Hypothalamus (tissue), 51 donors: Measurements from ENCODE around the gene RBM25.

ENCODE experiments used
- DNase-seq, 51 donors: peaks; one replicate each; lab custom pipeline; 2025; lab: John Stamatoyannopoulos, UW

Gene RBM25

DNA sequence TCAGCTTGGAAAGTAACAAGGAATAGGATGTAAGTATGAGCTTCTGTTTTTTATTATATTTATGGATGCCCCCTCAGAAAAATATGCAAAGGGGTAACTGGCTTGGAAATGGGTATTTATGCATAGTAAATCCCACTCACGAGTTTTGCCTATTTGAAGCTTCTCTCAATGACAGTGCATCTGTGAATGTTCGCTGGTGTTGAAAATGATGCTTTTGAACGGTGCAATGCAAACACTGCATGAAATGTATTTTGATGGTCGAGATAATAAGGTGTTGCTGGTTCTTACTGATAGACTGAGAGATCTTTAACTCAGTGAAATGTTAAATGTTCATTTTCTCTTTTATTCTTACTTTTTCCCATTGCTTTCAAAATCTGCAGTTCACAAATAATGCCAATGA is 42.0 kb downstream of the RBM25 start:
- no peak for DNase-seq

DNA sequence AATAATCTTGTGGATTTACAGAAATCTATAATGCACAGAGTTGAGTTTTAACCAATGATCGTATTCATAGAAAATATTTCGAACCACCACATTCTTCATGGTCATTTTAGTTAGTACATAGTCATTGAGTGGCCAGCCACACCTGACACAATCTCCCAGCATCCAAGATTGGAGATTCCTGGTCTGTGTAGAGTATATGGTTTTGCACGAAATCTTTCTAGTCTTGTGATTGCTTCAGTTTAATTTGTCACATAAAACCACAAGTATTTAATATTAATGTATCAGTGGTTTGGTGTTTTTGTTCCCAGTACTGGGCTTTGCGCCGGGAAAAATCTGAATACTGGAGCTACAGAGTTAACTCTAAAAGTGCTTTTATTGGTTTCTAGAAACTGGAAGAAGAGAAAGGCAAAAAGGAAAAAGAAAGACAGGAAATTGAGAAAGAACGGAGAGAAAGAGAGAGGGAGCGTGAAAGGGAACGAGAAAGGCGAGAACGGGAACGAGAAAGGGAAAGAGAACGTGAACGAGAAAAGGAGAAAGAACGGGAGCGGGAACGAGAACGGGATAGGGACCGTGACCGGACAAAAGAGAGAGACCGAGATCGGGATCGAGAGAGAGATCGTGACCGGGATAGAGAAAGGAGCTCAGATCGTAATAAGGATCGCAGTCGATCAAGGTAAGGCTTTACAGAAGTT is 44.6 kb downstream of the RBM25 start:
- DNase-seq = no peak

DNA sequence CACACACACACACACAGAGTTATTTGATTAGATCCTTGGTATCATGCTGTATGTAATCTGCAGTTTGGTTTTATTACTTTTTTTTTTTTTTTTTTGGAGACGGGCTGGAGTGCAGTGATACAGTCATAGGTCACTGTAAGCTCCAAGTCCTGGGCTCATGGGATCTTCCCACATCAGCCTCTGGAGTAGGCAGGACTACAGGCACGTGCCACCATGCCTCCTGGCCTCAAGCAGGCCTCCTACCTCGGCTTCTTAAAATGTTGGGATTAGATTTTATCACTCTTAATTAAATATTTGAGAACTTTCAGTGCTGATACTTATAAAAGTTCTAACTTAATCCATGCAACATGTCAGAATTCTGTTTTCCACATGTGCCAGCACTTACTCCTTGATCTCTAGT is 46.7 kb downstream of the RBM25 start:
- no peak for DNase-seq

DNA sequence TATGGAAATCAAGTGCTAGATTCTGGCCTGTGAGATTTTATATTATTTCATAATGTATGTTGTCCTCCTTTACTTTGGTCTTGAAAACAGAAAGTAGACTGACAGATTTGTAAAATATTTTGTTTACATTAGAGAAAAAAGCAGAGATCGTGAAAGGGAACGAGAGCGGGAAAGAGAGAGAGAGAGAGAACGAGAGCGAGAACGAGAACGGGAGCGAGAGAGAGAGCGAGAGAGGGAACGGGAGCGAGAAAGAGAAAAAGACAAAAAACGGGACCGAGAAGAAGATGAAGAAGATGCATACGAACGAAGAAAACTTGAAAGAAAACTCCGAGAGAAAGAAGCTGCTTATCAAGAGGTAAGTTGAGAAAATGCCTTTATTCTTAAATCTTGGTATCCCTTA is 47.4 kb downstream of the RBM25 start:
- DNase-seq = no peak

DNA sequence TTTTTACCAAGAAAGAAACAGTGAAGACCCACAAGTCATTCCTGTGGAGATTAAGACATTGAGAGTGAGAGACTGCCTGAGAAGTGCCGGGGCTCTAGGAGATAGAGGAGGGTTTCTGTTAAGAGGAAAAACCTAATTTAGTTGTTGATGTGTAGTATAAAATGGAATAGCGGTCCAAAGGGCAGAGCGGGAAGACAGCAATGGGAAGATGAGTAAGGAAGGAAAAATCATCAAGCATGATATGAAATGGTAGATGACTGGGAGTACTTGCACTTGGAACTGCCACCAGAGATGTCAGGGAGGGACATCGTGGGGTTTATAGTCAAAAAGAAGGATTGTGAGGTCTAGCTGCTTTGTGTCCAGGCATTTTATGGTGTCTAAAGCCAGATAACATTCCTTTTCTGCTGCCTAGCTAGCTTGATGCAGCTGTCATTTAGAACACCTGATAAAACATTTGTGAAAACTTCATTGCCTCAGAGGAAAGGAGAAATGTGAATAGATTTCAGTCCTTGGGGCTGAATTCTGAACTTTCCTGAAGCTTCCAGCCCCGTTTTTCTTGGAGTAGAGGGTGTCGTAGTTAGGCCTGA is 57.8 kb downstream of the RBM25 start:
- DNase-seq = no peak

DNA sequence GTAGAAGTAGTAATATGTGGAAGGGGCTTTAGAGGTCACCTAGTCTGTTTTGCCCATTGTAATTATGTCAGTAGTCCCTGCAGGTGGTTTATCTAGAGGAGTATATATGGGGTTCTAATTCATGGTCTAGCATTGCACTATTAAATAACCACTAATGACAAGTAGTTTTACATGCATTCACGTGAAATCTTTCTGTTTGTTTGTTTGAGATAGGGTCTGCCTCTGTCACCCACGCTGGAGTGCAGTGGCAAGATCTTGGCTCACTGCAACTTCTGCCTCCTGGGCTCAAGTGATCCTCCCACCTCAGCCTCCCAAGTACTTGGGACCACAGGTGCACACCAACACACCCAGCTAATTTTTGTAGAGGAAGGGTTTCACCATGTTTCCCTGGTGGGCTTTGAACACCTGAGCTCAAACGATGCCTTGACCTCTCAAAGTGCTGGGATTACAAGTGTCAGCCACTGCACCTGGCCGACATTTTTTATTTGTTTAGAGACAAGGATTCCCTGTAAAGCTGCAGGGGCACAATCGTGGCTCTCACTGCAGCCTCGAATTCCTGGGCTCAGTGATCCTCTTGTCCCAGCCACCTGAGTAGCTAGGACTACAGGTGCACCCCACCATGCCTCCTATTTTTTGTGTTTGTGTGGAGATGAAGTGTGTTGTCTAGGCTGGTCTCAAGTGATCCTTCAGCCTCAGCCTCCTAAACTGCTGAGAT is 66.0 kb downstream of the RBM25 start:
- DNase-seq = no peak

DNA sequence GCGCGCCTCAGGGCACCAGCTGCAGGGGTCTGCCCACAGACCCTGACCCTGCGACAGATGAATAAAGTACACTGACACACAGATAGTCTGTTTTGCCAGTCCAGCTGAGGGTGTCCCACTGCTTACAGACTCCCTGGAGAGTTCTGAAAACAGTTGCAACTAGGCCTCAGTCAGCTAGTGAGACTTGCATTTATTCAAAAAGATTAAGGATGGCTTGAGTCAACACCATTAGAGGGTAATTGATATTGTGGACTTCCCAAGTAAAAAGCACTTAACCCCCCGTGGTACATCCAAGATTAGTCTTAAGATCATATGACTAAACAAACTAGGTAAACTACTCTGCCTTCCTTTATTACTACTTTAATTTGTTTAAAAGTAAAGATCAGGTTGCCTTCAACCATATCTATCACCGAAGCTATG is 66.8 kb downstream of the RBM25 start:
- DNase-seq = no peak

DNA sequence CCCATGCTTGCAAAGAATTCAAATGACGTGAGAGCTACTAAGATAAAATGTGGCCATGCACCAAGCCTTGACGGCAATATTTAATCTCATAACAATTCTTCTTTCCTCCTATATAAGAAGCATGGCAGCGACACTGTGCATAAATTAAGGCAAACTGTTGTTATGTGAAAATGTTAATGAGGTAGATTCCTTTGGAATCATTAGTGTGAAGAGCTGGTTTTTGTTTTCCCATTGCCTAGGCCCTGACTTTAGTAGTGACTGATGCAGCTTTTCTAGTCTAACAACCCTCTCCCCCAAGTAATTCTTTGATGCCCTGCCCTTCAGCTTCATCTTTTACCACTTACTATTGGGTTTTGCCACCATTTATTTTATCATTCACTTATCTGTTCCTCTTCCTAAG is 67.4 kb downstream of the RBM25 start:
- no peak for DNase-seq

DNA sequence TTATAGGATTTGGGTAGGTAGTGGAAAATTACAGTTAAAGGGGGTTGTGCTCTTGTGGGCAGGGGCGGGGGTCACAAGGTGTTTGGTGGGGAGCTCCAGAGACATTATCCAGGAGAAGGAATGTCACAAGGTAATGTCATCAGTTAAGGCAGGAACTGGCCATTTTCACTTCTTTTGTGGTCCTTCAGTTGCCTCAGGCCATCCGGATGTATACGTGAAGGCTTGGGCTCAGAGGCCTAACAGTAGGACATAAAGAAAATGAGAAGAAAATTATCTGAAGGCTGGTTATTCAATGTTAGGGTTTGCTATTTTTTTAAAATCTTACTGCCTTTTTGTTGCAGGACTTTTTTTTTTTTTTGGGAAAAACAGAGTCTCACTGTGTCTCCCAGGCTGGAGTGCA is 75.5 kb downstream of the RBM25 start:
- DNase-seq = no peak

DNA sequence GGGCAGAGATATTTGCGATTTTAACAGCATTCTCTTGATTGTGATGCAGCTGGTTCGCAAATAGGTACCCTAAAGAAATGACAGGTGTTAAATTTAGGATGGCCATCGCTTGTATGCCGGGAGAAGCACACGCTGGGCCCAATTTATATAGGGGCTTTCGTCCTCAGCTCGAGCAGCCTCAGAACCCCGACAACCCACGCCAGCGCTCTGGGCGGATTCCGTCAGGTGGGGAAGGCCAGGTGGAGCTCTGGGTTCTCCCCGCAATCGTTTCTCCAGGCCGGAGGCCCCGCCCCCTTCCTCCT is 77.7 kb downstream of the RBM25 start:
- DNase-seq = no peak

DNA sequence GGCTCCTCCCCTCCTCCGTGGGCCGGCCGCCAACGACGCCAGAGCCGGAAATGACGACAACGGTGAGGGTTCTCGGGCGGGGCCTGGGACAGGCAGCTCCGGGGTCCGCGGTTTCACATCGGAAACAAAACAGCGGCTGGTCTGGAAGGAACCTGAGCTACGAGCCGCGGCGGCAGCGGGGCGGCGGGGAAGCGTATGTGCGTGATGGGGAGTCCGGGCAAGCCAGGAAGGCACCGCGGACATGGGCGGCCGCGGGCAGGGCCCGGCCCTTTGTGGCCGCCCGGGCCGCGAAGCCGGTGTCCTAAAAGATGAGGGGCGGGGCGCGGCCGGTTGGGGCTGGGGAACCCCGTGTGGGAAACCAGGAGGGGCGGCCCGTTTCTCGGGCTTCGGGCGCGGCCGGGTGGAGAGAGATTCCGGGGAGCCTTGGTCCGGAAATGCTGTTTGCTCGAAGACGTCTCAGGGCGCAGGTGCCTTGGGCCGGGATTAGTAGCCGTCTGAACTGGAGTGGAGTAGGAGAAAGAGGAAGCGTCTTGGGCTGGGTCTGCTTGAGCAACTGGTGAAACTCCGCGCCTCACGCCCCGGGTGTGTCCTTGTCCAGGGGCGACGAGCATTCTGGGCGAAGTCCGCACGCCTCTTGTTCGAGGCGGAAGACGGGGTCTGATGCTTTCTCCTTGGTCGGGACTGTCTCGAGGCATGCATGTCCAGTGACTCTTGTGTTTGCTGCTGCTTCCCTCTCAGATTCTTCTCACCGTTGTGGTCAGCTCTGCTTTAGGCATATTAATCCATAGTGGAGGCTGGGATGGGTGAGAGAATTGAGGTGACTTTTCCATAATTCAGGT is 78.3 kb downstream of the RBM25 start, which contains the start of gene PSEN1:
PSEN1 (plus strand) TSS at position 121 of the 839 bp plus-strand sequence. CDS start 11,513 bp downstream, outside the sequence.
- DNase-seq = peak; percentile 72 to 99 (median 96)

DNA sequence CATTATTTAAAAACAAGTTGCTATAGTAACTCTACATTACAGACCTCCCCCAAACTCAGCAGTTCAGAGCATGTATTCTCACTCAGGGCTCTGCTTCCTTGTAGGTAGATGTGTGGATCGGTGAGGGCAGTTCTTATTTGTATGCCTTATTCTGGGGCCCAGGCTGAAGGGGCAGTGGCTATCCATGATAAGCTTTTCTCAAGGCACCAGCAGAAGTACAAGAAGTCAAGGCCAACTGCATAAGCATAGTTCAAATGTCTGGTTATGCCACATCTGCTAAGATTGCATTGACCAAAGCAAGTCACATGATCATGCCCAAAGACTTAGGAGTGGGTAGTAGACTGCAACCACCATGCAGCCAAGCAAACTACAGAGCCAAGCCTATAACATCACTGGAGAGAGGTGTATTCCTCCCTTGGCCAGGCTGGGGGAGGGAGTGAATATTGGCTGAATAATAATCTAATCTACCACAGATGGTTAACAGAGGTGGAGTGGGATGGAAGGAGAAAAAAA is 82.5 kb downstream of the RBM25 start:
- no peak for DNase-seq

DNA sequence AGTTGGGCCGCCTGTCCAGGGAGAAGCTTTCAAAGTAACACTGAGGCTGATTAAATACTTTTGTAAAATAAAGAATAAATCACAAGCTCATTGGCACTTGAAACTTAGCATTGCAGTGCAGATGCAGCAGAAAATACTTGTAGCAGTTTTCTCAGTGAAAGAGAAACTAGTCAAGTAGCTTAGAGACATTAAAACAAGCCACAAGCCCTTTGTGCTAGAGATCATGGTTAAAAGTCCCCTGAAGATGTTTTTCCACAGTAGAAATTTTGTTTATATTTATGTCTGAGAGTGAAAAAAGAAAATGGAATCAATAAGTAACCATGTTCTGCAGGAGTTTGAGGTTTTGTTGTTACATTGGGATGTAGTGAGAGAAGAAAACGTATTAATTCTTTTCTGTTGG is 83.9 kb downstream of the RBM25 start:
- DNase-seq = no peak

DNA sequence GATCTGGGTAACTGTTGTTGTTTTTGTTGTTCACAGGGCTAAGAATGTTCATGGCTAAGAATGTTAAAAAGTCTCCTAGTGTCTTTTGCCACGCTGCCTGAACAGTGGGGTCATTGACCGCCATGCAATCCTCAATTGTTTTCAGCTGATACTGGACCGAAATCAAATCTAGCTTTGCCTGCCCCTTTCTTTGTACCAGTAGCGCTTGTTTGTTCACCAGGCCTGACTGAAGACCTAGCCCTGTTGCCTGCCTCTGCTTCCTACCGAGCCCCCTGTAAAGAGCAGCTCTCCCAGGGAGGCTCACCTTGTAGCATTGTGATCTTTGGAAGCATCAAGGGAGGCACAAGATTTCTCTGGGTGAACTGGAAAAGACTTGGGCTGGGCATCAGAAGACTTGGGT is 84.7 kb downstream of the RBM25 start:
- peak in 43 of 51 donors; percentile 4 to 87 (median 42) for DNase-seq

DNA sequence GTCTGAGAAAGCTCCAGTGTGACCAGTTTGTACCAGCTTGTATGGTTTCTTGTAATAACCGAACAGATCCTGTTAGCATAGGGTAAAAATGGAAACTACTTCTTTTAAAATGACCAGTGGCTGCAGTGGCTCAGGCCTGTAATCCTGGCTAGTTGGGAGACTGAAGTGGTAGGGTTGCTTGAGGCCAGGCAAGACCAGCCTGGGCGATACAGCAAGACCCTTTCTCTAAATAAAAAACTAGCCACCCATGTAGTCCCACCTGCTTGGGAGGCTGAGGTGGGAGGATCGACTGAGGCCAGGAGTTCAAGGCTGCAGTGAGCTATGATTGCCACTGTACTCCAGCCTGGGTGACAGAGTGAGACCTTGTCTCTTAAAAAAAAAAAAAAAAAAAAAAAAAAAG is 85.3 kb downstream of the RBM25 start:
- DNase-seq = no peak

DNA sequence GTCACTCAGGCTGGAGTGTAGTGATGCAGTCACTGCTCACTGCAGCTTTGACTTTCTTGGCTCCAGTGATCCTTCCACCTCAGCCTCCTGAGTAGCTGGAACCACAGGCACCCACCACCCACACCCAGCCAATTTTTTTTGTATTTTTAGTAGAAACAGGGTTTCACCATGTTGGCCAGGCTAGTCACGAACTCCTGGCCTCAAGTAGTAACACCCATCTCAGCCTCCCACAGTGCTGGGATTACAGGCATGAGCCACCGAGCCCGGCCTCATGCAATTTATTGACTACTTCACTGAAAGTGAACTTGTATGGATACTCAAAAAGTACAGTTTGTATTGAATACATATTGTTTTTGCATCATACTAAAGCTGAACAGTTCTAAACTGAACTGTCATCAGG is 87.0 kb downstream of the RBM25 start:
- no peak for DNase-seq

DNA sequence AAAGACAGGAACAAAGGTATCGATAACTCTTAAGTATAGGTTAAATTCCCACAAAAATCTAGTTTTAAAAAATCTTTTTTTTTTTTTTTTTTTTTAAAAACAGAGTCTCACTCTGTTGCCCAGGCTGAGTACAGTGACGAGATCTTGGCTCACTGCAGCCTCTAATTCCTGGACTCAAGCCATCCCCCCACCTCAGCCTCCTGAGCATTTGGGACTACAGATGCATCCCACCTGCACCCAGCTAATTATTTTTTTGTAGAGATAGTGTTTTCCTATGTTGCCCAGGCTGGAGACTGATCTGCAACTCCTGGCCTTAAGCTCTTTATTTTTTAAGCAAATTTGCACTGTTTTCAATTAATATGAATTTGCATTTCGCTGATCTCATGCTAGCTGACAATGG is 87.8 kb downstream of the RBM25 start:
- DNase-seq = no peak

DNA sequence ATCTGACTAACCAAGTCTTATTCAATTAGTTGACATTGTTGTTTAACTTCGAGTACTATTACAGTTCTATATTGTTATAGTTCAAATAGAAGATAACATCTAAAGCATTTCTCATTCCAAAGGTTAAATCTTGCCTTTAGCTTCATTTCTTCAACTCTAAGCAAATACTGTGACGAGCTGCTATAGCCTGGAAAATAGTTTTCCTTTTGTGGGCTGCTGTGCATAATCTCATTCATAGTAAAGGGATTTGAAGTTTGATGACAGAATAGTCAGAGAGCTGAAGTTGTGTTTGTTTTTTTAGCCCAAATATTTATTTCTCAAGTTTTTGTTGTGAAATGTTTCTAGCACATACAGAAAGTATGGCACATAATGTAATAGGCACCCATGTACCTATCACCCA is 91.4 kb downstream of the RBM25 start:
- DNase-seq = no peak

DNA sequence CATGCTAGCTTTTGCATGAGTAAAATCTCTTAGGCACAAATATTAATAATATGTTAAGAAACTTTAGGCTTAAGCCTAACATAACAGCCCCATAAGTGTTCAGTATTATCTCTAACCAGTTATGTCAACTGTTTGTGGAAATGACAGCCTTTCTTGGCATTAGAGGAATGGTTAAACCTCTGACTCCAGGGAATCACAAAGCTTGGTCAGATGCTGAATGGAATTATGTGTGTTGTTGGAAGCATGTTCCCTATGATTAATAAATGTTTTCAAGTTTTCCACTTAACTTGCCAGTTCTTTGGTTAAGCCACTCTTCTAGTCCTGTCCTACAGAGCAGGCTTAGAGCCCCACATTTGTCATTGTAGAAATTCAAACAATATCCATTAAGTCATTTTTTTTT is 94.9 kb downstream of the RBM25 start:
- no peak for DNase-seq

DNA sequence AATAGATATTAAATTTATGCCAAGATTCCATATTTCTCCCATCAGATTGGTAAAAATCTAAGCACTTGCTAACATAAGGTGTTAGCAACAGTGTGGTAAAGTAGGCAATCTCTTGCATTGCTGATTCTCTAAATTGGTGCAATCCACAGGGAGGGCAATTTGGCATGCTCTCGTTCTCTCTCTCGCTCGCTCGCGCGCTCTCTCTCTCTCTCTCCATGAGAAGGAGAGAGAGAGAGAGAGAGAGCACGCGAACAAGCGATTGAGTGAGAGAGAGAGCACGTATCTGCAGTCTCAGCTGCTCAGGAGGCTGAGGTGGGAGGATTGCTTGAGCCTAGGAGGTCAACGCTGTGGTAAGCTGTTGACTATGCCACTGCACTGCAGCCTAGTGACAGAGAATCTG is 103.9 kb downstream of the RBM25 start:
- DNase-seq = peak in 1 of 51 donors; percentile 8

DNA sequence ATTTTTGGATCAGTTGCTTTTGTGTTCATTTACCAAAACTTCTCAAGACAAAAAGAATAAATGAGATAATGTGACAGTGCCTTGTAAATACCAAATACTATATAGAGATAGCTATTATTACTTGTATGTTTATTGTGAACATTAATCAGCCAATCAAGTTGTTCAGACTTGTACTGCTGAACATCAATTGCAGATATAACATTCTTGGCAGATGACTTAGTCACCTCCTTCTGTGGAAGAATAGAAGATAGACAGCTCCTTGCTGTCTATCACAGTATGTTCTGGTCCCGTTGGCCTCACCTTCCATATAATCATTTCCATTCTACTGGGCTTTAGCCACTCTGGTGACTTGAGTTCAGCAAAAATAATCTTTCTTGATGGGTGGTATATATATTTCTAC is 108.1 kb downstream of the RBM25 start:
- no peak for DNase-seq
